A549 treated with GW870086 at 1 μM for 4 hours (cell line): ENCODE data around the gene OR4C45. TPM values are rescaled to one million over a fixed set of nuclear protein-coding genes. Genes with fewer than 3 reads are reported as not detected.

Source experiments
- total RNA-seq: library from RNA; stranded (reverse); fragments of 200-300 nt; extraction: Qiagen RNA extraction; gene quantifications from 5 replicates; pipeline ENCODE4 v1.2.3, GENCODE V29; 2022; ENCODE audit warnings: low read depth

OR4C45 gene
- total RNA-seq, result not detected in 5 replicates

GRCh38 chr11:50032574-50032973 lies at the start of gene OR4C45:
Gene OR4C45 (plus strand): TSS chr11:50032874.

Other genes with a start within 250 kb of the OR4C45 start
- not detected in 5 replicates for gene OR4C13, start 80.5 kb upstream of the OR4C45 start, total RNA-seq
- gene OR4C12, start 50.3 kb upstream of the OR4C45 start, total RNA-seq, result not detected in 5 replicates